HG03103 (cell line): ENCODE results near the gene CDIPT.
A peak's percentile ranks its signal among the peaks of the same experiment; 100 is the strongest.
"Not testable (repeated sequence)": the region's sequence is repeated elsewhere in the genome, so short reads cannot be mapped to it uniquely, and the experiment has no call there.

Experiments
- ATAC-seq: cut with Tn5 transposase; IDR thresholded peaks from one replicate; pipeline ENCODE4 v1.9.1; 2021; ENCODE audit warnings: low read depth; ENCODE audit not compliant: unreplicated experiment

Gene CDIPT

GRCh38 chr16:29833219-29833618, 29.8 kb downstream of the CDIPT start:
- ATAC-seq: not testable (repeated sequence)

- no peak for ATAC-seq
Observed at GRCh38 chr16:29831490-29831889, 31.5 kb downstream of the CDIPT start.

GRCh38 chr16:29830774-29831173, 32.3 kb downstream of the CDIPT start:
- ATAC-seq: no peak

GRCh38 chr16:29826342-29826695, 36.7 kb downstream of the CDIPT start:
- ATAC-seq: no peak

GRCh38 chr16:29825145-29826044, 37.6 kb downstream of the CDIPT start:
- ATAC-seq: no peak

- ATAC-seq: no peak
Observed at GRCh38 chr16:29824589-29825144, 38.4 kb downstream of the CDIPT start.

GRCh38 chr16:29821643-29822115, 41.3 kb downstream of the CDIPT start:
- no peak for ATAC-seq

GRCh38 chr16:29820730-29821642, 42.0 kb downstream of the CDIPT start:
- ATAC-seq: no peak

GRCh38 chr16:29820271-29820701, 42.7 kb downstream of the CDIPT start, which contains the start of gene MVP:
Gene MVP (plus strand): TSS chr16:29820462. CDS start chr16:29830550, 10,088 bp downstream.
- no peak for ATAC-seq

GRCh38 chr16:29819506-29819905, 43.5 kb downstream of the CDIPT start:
- no peak for ATAC-seq

- ATAC-seq: no peak
Observed at GRCh38 chr16:29818082-29818481, 44.9 kb downstream of the CDIPT start.

GRCh38 chr16:29816694-29817441, 46.2 kb downstream of the CDIPT start:
- peak; percentile 1 for ATAC-seq

GRCh38 chr16:29815793-29816693, 47.0 kb downstream of the CDIPT start, which contains the start of gene PAGR1:
Gene PAGR1 (plus strand): TSS chr16:29816152. CDS start chr16:29816526, 374 bp downstream.
- ATAC-seq: peak; percentile 42

GRCh38 chr16:29815032-29815721, 47.8 kb downstream of the CDIPT start:
- no peak for ATAC-seq

- no peak for ATAC-seq
Observed at GRCh38 chr16:29814592-29814991, 48.4 kb downstream of the CDIPT start.

- ATAC-seq: no peak
Observed at GRCh38 chr16:29813644-29814562, 49.1 kb downstream of the CDIPT start.
